GM13977 (cell line): ENCODE data around the gene DAAM1.

Experiments used
- DNase-seq: peaks from one replicate; pipeline ENCODE4 v3.0.0; 2012; ENCODE audit warnings: low spot score
- CTCF ChIP-seq: IDR thresholded peaks from 2 replicates; pipeline ENCODE4 v1.5.1; 2012; ENCODE audit warnings: mild to moderate bottlenecking, control low read depth; ENCODE audit not compliant: insufficient read depth; ENCODE audit errors: extremely low read depth, missing control alignments
- in situ Hi-C: fragments of 300-500 bp; cut with MboI; formaldehyde crosslinking; loops from one replicate; pipeline ENCODE4 v1.12.0; 2022; ENCODE audit warnings: low sequenced_read_pairs, low pct_unique_long_range_greater_than_20kb, mixed read lengths, inconsistent platforms; ENCODE audit not compliant: unreplicated experiment

Gene DAAM1

DNA sequence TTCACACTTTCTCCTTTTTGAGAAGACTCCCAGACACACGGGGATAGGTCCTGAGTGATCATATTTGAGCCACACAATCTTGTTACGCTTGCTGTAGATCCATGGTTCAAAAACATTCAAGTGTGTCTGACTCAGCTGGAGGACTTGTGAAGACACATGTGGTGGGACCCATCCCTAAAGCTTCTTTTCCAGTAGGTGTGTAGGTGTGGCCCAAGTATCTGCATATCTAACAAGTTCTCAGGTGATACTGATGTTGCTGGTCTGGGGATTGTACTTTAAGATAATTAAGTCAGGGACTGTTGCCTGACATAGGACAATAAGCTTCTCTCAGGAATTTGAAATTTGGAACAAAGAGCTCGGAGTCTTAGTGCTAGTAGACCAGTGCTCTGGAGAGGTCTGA, 4.1 kb upstream of the DAAM1 start:
- no peak for TF ChIP-seq CTCF
- in situ Hi-C loops = no loop called here
- DNase-seq = no peak

- no peak for TF ChIP-seq CTCF
- in situ Hi-C loops = no loop called here
- DNase-seq = no peak
Observed at GRCh38 chr14:59185676-59186075, 2.8 kb upstream of the DAAM1 start.

DNA sequence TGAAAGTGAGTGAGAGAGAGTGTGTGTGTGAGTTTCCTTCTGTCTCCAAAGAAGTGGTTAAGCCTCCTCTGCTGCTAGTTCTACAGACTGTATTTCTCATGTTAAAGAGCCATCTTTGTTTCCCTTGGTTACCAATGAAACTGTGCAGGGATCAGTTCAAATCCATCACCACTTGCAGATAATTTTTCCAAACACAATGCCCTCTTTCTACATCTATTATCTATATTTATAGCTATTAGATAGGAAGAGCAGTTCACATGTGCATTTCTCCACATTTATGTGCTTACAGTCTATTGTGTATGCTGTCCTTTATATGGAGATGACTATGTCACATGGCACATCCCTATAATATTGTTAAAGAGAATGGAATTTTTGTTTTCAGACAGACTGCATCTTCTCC, 2.2 kb upstream of the DAAM1 start:
- in situ Hi-C loops = no loop called here
- no peak for DNase-seq
- TF ChIP-seq CTCF = no peak

- DNase-seq = no peak
- in situ Hi-C loops = no loop called here
- TF ChIP-seq CTCF = no peak
Observed at GRCh38 chr14:59187118-59187517, 1.3 kb upstream of the DAAM1 start.

DNA sequence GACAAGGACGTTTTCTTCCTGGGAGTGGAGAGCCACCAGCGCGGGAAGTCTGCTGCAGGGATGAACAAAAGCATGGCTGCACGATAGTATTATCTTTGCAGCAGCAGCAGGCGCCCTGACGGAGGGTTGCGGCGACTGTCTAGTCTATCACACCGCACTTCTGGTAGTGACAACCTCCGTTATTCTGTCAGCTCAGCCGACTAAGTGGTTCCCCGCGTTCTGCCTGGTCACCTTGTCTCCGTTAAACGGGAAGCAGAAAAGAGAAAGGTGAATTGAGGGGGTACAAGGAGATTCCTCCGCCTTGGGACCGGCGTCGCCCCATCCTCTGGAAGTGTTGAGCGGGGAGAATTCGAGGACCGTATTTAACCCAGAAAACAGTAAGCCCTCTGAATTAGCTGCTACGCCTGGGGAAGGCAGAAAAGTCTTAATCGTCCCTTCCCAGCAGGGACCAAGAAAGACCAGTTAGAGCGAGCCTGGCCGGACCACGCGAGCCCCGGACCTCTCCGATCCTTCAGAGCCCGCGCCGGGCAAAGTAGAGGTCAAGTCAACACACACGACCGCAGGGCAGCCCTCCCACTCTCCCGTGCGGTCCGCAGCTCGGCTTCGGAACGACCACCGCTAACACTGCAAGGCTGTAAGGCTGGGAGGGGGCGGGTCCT, 536 bp upstream of the DAAM1 start:
- in situ Hi-C loops = no loop called here
- DNase-seq = no peak
- no peak for TF ChIP-seq CTCF

DNA sequence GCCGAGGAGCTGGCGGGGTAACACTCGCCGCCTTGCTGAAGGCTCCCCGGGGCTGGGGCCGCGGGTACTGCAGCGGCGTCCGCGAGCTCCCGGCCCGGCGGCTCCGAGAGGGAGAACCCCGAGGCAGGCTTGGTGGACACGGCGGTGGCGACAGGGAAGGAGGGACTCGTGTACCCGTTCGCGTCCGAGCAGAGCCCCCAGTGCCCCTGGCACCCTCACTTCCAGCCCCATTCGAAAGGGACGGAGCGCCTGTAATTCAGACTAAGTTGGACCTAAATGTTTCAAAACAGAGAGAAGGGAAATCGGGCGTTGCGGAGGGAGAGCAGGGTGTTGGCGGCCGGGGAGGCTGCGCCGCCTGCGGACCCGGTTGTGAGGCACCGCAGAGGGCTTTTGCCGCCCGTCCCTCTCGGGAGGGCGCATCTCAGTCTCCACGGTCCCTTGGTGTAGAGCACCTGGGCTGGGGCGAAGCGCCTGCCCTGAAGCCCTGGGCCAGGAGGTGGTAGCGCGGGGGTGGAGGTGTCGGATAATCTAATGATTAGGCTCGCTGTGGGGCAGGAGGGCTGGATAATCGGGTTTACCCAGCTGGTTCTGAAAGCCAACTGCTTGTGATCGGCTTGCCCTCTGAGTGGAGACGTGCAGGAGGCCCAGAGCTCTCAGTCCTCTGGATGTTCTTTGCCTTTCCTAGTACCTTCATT, 771 bp downstream of the DAAM1 start:
- in situ Hi-C loops = no loop called here
- no peak for DNase-seq
- TF ChIP-seq CTCF = no peak
